GM19043 (cell line): ENCODE data around the gene FRMPD4.

Source experiments
- ATAC-seq: cut with Tn5 transposase; IDR thresholded peaks from one replicate; pipeline ENCODE4 v1.9.1; 2021; ENCODE audit warnings: low read depth; ENCODE audit not compliant: unreplicated experiment

FRMPD4 gene

DNA sequence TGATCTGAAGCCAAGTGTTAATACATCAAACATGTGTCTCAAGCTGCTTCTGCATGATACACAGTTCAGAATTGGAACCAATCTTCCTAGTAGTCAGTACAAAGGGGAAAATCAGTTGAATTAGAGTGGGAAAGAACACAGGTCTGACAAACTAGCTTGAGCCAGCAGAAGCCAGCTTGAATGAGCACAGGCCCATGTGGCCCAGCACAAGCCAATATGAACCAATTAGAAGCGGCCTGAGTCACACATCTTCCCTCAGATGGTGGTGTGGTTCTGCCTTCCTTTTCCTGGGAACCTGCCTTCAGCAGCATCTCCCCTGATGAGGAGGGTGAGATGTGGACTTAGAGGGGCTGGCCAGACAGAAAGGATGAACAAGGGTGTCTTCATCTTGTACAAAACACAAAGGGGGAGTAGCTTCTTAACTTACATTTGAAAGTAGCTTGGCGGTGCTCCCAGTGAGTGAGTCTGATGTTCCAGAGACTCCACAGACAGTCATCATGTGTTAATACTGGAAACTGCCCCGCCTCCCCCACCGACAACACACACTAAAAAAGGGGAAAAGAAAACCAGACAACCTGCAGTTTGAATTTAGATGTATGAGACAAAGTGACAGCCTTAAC lies 72.0 kb downstream of the FRMPD4 start:
- no peak for ATAC-seq

DNA sequence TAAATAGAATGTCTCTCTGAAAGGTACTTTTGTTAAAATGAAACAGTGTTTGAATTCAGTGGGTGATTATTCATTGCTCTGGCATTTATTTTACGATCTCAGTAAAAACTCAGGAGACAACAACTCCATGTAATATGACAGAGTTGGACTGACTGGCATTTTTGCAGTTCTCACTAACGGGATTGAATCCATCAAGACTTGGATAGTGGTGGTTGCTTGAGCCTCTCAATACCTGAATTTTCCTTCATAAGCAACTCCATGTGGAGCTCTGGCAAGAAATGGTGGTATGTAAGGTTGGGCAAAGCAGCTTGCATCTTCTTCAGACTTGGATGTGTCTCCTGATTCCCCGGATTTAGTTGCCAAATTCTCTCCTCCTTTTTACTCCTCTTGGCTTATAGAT lies 72.7 kb downstream of the FRMPD4 start:
- no peak for ATAC-seq

DNA sequence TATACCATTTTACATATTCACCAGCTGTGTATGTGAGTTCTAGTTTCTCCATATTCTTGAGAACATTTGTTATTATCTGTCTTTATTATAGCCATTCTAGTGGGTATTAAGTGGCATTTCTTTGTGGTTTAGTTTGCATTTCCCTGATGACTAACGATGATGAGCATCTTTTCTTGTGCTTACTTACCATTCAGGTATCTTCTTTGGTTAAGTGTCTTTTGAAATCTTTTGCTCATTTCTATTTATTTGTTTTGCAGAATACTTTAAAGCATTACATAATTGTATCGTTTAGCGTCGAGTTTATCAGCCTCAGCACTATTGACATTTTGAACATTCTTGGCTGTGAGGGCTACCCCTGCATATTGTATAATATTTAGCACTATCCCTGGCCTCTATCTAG lies 85.4 kb downstream of the FRMPD4 start:
- no peak for ATAC-seq

GRCh38 chrX:12225107-12225506 lies 86.8 kb downstream of the FRMPD4 start:
- no peak for ATAC-seq

DNA sequence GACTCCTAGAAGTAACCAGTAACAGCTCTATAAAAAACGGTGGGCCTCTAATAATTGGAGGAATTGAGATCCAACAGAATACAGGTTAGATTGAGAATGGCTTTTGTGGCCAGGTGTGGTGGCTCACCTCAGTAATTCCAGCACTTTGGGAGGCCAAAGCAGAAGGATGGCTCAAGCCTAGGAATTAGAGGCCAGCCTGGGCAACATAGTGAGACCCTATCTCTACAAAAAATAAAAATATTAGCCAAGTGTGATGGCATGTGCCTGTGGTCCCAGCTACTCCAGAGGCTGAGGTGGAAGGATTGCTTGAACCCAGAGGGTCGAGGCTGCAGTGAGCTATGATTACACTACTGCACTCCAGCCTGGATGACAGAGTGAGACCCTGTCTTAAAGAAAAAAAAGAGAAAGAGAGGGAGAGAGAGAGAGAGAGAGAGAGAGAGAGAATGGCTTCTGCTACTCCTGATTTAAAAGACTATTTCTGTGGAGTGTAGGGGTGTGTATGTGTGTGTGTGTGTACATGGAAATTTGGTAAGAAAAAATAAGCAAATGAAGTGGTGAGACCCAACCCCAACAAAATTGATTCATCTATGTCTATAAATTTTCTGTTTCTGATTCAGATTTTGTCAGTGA lies 89.3 kb downstream of the FRMPD4 start:
- no peak for ATAC-seq

DNA sequence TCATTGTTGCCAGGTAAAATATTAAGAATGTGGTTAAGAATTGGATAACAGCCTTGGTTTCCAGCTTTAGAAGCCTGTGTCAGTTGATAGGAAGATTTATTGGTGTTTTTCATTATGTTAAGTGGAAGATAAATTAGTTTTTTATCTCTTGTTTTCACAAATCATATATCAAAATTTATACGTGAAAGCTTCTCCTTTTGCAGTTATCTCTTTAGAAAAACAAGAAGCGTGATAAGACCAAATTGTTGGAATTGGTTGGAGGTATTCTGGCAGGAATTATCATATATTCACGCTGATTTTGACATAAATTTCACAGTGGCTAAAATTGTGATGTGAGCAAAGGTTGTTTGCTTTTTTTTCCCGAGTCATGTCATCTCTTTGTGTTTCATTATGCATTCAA lies 90.6 kb downstream of the FRMPD4 start:
- ATAC-seq, result no peak

- no peak for ATAC-seq
These were observed 91.7 kb downstream of the FRMPD4 start for GRCh38 chrX:12229986-12230385.

DNA sequence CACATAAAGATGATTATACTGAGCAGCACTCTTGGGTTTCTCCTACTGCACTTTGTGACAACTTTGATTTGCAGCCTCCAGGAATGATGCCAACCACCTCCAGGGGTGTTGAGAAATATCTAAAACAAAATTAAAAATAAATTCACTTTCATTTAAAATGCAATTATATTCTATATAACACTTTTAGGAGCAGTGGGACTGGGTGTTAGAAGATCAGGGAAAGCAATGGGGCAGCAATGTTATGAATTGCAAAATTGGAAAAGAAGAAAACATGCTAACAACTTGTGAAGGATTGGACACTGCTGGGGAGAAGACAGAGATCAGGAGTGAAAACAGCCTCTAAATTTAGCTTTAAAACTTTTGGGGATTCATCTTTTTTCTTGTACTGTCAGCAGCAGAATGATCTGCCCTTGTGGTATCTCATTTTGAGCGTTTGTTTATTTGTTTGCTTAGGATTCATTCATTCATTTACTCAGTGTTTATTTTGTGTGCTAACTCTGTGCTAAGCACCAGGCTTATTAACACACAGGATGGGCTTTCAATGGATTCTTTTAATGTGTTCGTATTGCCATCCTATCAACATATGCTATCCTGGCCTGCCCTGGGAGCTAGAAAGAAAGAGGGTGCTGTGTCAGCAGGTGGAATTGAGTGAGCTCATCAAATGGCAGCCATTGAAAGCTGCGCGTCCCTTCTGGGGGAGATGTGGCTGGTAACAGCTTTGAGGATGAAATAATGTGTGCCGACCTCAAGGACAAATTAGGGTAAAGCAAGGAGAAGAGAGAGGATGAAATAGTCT lies 96.5 kb downstream of the FRMPD4 start:
- no peak for ATAC-seq

GRCh38 chrX:12236156-12236555 lies 97.9 kb downstream of the FRMPD4 start:
- no peak for ATAC-seq

DNA sequence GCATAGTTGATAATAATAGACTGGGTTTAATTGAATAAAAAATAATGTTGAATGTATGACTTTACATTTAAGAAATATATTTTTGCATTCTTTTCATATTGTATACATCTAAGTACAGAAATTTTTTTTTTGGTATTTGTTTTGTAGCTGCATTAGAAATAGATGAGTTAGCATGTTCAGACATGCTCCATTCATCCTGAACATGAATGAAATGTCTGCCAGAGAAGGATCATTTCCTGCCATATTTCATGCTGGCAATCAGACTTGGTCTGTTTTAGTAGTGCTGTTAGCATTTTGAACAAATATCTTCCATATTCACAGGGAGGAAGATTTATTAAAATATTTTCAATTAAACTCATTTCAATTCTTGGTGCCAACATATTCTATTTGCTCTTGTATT lies 98.9 kb downstream of the FRMPD4 start:
- ATAC-seq, result no peak

GRCh38 chrX:12237771-12238170 lies 99.5 kb downstream of the FRMPD4 start:
- ATAC-seq, result no peak

DNA sequence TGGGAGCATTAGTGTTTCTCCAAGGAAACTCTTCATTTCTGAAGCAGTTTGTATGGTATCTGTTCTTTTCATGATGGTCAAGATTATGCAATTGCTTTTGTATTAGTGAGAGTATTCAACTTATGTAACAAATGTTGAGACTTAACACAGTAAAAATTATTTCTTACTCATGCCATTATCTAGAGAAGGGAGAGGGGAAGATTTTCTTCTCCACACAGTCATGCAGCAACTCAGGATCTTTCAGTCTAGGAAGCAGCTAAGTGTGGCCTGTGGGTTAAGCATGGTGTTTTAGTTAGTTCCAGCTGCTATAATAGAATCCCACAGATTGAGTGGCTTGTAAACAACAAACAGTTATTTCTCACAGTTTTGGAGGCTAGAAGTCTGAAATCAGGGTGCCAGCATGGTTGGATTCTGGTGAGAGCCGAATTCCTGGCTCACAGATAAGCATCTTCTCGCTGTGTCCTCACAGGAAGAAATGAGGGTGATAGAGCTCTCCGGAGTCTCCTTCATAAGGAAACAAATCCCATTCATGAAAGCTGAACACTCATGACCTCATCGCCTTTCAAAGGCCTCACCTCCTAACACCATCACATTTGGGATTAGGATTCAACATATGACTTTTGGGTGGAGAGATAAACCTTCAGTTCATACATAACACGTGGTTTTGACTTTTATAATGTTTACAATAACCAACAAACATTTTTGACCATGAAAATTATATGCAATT lies 101.2 kb downstream of the FRMPD4 start:
- no peak for ATAC-seq

DNA sequence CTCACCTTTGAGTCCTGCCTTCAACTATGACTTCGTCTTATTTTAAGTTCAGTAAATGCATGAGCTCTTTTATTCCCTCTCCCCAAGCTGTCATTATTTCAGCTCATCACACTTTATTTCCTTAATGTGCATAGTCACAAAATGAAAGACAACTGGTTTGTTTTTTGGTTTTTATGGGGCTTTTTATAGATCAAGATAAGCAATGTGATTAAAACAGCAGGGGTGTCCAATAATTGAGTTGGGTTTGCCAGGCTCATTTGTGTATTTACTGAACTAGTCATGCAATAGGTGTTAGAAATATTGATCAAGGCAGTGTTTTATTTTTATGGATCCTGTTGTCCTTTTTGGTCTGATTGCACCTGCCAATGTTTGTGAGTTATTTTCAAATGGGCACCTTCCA lies 102.2 kb downstream of the FRMPD4 start:
- no peak for ATAC-seq

DNA sequence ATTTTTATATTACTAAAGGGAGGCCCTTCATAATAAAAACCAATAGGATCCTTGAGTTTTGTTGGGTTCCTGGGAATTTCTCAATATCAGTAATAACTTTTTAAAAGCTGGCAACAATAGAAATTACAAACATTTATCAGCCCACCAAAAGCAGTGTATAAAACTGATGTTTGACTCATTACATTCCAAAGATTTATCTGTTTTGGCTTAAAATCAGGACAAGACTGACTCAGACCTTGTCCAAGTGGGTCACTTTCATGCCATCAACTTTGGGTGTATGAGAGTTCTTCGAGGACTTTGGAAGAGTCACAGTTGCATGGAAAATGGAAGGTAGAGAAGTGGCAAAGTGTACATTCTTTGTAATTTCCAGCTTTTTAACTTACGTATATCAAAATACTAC lies 102.8 kb downstream of the FRMPD4 start:
- no peak for ATAC-seq

- ATAC-seq, result no peak
These were observed 107.7 kb downstream of the FRMPD4 start for GRCh38 chrX:12245650-12246645.

- no peak for ATAC-seq
These were observed 111.7 kb downstream of the FRMPD4 start for GRCh38 chrX:12249997-12250396.

DNA sequence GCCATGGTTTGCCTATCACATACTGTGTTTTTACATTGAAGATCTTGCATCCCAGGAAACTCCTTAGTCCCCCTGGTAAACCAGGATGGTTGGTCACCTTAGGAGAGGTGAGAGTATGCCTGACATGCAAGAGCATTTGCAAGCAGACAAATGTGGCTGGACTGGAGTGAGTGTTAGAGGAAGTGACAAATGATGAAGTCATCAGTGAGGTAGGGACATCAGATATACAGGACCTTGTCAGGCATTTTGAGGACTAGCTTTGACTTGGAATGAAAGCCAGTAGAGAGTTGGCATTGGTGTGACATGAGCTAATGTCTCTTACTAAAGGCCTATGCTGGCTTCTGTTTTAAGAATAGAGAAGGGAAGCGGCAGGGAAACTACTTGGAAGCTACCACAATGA lies 124.9 kb downstream of the FRMPD4 start:
- ATAC-seq, result no peak

- ATAC-seq, result no peak
These were observed 131.2 kb downstream of the FRMPD4 start for GRCh38 chrX:12269484-12269883.

- ATAC-seq, result no peak
These were observed 139.9 kb downstream of the FRMPD4 start for GRCh38 chrX:12278151-12278550.

GRCh38 chrX:12282991-12283390 lies 144.7 kb downstream of the FRMPD4 start:
- no peak for ATAC-seq
